Panc1 (cell line): ENCODE measurements around the gene CIAO2B. TPM values are rescaled to one million over a fixed set of nuclear protein-coding genes. Genes with fewer than 3 reads are reported as not detected.

Source experiments
- ATAC-seq: fragments of 200-7000 bp; cut with Tn5 transposase; 2 replicates; pipeline ENCODE4 v1.9.1; 2020; ENCODE audit warnings: mild to moderate bottlenecking, moderate library complexity
- BruUV-seq: library from RNA; stranded (reverse); fragments of 400-500 nt; replicated peaks from 2 replicates; lab custom pipeline; 2021; lab: Mats Ljungman, UMichigan
- CTCF ChIA-PET: fragments of 300-600 bp; sonication (Branson Sonifier 250); formaldehyde crosslinking; loops from one replicate; lab custom pipeline; 2022; ENCODE audit warnings: antibody characterized with exemption; lab: Charles Lee
- POLR2A ChIA-PET: fragments of 300-600 bp; sonication (Branson Sonifier 250); formaldehyde crosslinking; loops from one replicate; lab custom pipeline; 2022; ENCODE audit warnings: antibody characterized with exemption; lab: Charles Lee
- DNase-seq: peaks from one replicate; pipeline ENCODE4 v3.0.0-alpha.2; 2010; ENCODE audit warnings: low read depth, low spot score
- H3K27ac ChIP-seq: 2 replicates; pipeline ENCODE4 v1.5.1; 2011; ENCODE audit warnings: mild to moderate bottlenecking, low read length, inconsistent platforms
- H3K27me3 ChIP-seq: fragments of 200-500 bp; sonication (Bioruptor generic); 2 replicates; pipeline ENCODE4 v1.6.0; 2014; ENCODE audit warnings: low read length, inconsistent platforms; ENCODE audit not compliant: control insufficient read depth, insufficient read depth
- H3K36me3 ChIP-seq: fragments of 200-500 bp; sonication (Bioruptor generic); 2 replicates; pipeline ENCODE4 v1.5.1; 2014; ENCODE audit warnings: inconsistent platforms, mild to moderate bottlenecking, low read length, moderate library complexity; ENCODE audit not compliant: control insufficient read depth, insufficient read depth
- H3K4me1 ChIP-seq: 2 replicates; pipeline ENCODE4 v1.5.1; 2011; ENCODE audit warnings: inconsistent platforms, mild to moderate bottlenecking, low read length, moderate library complexity; ENCODE audit not compliant: control insufficient read depth, insufficient read depth
- H3K4me3 ChIP-seq, 2 experiments: 2 replicates each; pipeline ENCODE4 v1.5.1; 2011 to 2012; ENCODE audit warnings: low read depth in 2 of 2, low read length in 2 of 2, mild to moderate bottlenecking in 2 of 2, inconsistent platforms in 1 of 2, moderate library complexity in 1 of 2
- H3K9me3 ChIP-seq: fragments of 200-500 bp; sonication (Bioruptor generic); 2 replicates; pipeline ENCODE4 v1.5.1; 2014; ENCODE audit warnings: low read depth, mild to moderate bottlenecking, inconsistent platforms, low read length, moderate library complexity; ENCODE audit not compliant: control insufficient read depth, insufficient read depth
- POLR2AphosphoS5 ChIP-seq: IDR thresholded peaks from 2 replicates; pipeline ENCODE4 v1.6.1; 2012; ENCODE audit warnings: mild to moderate bottlenecking, low read depth, low read length, moderate library complexity
- REST ChIP-seq, 2 experiments: IDR thresholded peaks; 2 replicates each; pipeline ENCODE4 v1.6.1; 2011 to 2012; ENCODE audit warnings: low read depth in 2 of 2, control low read depth in 1 of 2, low read length in 1 of 2, mild to moderate bottlenecking in 1 of 2, moderate library complexity in 1 of 2; ENCODE audit not compliant: insufficient read depth in 1 of 2
- SIN3A ChIP-seq: IDR thresholded peaks from 2 replicates; pipeline ENCODE4 v1.6.1; 2012; ENCODE audit warnings: low read depth, mild to moderate bottlenecking, low read length, moderate library complexity, borderline replicate concordance; ENCODE audit not compliant: insufficient read depth
- TCF7L2 ChIP-seq: IDR thresholded peaks from 2 replicates; pipeline ENCODE4 v1.6.1; 2011; ENCODE audit warnings: mild to moderate bottlenecking, low read depth, low read length, inconsistent platforms
- in situ Hi-C: cut with HindIII; loops from 2 replicates; pipeline ENCODE4 v1.10.0; 2016; ENCODE audit warnings: low sequenced_read_pairs, low pct_unique_long_range_greater_than_20kb
- intact Hi-C: fragments of 100-400 bp; cut with micrococcal nuclease; formaldehyde crosslinking; loops from one replicate; pipeline ENCODE4 v1.10.0; 2022; ENCODE audit not compliant: unreplicated experiment
- total RNA-seq: library from RNA; stranded (reverse); gene quantifications from one replicate; pipeline ENCODE4 v1.2.1, GENCODE V29; 2021; ENCODE audit not compliant: unreplicated experiment
- TF ChIP-seq, protein P1 (sequence below): fragments of 450-650 bp; IDR thresholded peaks from 2 replicates; pipeline ENCODE4 v1.5.1; 2017; ENCODE audit warnings: mild to moderate bottlenecking

Gene CIAO2B
- total RNA-seq, 1 experiment from 2014 or later = 96.6 TPM

DNA sequence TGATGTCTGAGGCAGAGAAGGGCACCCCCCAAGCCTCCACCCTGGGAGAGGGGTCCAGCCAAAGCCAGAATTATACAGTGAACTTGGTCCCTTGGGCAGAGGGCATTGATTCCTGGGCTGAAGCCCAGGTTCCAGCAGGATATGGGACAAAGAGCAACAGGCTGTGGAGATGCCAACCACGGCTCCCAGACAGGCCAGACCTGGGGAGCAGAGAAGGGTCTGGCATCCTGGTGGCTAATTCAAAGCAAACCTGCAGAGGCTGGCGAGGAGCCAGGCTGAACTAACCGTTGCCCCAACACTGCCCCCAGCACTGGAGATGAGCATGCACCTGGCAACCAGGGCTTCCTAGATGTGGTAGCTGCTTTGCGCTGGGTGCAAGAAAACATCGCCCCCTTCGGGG, 29.8 kb upstream of the CIAO2B start:
- intact Hi-C loops = no loop called here
- Histone ChIP-seq H3K27ac (no peak overlapping the region), H3K4me1 (no peaks in the 10 kb centered on the region), H3K9me3 (no peaks in the 10 kb centered on the region), H3K4me3 (no peak overlapping the region), H3K36me3 (no peaks in the 10 kb centered on the region), H3K27me3 (no peaks in the 10 kb centered on the region)
- TF ChIP-seq SIN3A (no peak), TCF7L2 (no peak), POLR2AphosphoS5 (no peak), REST (IDR thresholded peaks at IDR 0.05; ENCODE audit: insufficient read depth in 1 of 2, low read depth in 2 of 2, low read length in 1 of 2) (no peak)
- TF ChIP-seq, protein P1, sequence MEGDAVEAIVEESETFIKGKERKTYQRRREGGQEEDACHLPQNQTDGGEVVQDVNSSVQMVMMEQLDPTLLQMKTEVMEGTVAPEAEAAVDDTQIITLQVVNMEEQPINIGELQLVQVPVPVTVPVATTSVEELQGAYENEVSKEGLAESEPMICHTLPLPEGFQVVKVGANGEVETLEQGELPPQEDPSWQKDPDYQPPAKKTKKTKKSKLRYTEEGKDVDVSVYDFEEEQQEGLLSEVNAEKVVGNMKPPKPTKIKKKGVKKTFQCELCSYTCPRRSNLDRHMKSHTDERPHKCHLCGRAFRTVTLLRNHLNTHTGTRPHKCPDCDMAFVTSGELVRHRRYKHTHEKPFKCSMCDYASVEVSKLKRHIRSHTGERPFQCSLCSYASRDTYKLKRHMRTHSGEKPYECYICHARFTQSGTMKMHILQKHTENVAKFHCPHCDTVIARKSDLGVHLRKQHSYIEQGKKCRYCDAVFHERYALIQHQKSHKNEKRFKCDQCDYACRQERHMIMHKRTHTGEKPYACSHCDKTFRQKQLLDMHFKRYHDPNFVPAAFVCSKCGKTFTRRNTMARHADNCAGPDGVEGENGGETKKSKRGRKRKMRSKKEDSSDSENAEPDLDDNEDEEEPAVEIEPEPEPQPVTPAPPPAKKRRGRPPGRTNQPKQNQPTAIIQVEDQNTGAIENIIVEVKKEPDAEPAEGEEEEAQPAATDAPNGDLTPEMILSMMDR = no peak
- no peak for ATAC-seq
- BruUV-seq = no TSS peak
- DNase-seq = no peak
- POLR2A ChIA-PET = no interaction called here
- in situ Hi-C loops = no loop called here
- CTCF ChIA-PET = no interaction called here

DNA sequence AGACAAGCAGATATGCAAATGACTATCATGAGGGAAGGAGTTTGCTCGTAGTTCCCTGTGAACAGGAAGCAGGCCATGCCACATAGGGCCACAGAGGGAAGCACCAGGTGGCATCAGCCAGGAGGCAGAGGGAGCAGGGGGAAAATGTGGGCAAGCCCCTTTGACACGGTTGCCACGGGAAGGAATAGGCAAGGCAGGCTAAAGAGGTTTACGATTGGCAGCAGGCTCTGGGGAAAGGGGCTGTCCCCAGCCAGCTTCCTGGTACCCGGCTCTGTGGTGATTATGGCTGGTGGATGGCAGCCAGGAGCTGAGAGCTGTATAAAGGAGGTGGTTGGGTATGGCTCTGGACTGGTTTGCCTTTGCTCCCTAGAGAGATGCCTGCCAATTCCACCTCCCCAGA, 27.7 kb upstream of the CIAO2B start:
- CTCF ChIA-PET = no interaction called here
- no peaks in the 10 kb centered on the region for H3K27me3 ChIP-seq
- in situ Hi-C loops (no loop called here), intact Hi-C loops (no loop called here)
- DNase-seq (no peak), ATAC-seq (no peak)
- POLR2A ChIA-PET = no interaction called here
- TF ChIP-seq SIN3A (no peak), TCF7L2 (no peak), POLR2AphosphoS5 (no peak)
- no peaks in the 10 kb centered on the region for H3K36me3 ChIP-seq
- no peak overlapping the region for H3K4me3 ChIP-seq
- no TSS peak for BruUV-seq
- no peak overlapping the region for H3K27ac ChIP-seq
- H3K9me3 ChIP-seq = no peaks in the 10 kb centered on the region
- no peaks in the 10 kb centered on the region for H3K4me1 ChIP-seq

DNA sequence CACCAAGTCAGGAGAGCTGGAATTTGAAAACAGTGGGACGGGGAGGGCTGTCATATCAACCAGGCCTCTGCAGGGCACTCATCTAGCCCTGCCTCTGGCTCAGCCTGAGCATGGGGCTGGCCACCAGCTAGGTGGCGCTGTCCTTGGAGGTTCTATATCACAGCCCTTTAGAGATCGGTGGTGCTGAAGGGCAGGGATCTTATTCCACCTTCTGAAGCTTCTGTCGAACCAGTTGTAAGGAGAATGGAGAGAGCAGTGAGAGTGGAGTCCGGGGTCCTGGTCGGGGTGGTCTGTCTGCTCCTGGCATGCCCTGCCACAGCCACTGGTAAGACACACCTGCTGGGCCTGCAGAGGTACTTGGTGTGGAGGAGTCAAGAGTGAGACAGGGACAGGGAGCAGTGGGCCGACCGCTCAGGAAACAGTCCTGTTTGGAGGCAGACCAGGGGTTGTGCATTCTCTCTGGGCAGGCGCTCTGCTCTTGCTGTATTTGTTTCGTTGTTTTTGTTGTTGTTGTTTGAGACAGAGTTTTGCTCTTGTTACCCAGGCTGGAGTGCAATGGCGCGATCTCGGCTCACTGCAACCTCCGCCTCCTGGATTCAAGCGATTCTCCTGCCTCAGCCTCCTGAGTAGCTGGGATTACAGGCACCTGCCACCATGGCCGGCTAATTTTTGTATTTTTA, 27.0 kb upstream of the CIAO2B start, which contains the start of gene CES3:
TSS of gene CES3 (plus strand) at position 202 of the 680 bp plus-strand sequence. CDS start at position 244, 42 bp downstream.
- in situ Hi-C loops = no loop called here
- DNase-seq (peak; percentile 27), ATAC-seq (peak; percentile 95)
- TF ChIP-seq, protein P1 = peak; percentile 84
- no peak for TF ChIP-seq REST (IDR thresholded peaks at IDR 0.05; ENCODE audit: insufficient read depth in 1 of 2, low read depth in 2 of 2, low read length in 1 of 2)
- Histone ChIP-seq H3K4me3 (no peak within 1 kb of the TSS), H3K27ac (no peak within 1 kb of the TSS), H3K36me3 (no peaks in the 10 kb centered on the region), H3K9me3 (no peaks in the 10 kb centered on the region), H3K27me3 (no peaks in the 10 kb centered on the region), H3K4me1 (no peaks in the 10 kb centered on the region)
- intact Hi-C loops = no loop called here
- ChIA-PET CTCF (interaction anchor here (0.6 kb wide), 1 partner anchor 58 kb away, joined by 3 read pairs; no protein-coding TSS in a partner anchor), POLR2A (no interaction called here)
- no TSS peak for BruUV-seq
